ENCODE measurements around the gene DCAF10.

DNA sequence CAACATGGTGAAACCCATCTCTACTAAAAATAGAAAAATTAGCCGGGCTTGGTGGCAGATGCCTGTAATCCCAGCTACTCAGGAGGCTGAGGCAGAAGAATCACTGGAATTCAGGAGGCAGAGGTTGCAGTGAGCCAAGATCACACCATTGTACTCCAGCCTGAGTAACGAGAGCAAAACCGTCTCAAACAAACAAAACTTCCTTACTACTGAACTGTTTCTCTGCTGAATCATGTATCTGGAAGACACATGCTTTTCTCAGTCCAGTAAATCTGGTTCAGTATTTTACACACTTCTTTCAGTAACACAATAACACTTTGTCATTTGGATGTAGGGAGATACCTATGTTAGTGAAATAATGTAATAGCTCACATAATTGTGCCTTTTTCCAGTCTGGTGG lies 39.1 kb upstream of the DCAF10 start:
- TF ChIP-seq, protein P1, sequence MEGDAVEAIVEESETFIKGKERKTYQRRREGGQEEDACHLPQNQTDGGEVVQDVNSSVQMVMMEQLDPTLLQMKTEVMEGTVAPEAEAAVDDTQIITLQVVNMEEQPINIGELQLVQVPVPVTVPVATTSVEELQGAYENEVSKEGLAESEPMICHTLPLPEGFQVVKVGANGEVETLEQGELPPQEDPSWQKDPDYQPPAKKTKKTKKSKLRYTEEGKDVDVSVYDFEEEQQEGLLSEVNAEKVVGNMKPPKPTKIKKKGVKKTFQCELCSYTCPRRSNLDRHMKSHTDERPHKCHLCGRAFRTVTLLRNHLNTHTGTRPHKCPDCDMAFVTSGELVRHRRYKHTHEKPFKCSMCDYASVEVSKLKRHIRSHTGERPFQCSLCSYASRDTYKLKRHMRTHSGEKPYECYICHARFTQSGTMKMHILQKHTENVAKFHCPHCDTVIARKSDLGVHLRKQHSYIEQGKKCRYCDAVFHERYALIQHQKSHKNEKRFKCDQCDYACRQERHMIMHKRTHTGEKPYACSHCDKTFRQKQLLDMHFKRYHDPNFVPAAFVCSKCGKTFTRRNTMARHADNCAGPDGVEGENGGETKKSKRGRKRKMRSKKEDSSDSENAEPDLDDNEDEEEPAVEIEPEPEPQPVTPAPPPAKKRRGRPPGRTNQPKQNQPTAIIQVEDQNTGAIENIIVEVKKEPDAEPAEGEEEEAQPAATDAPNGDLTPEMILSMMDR (IDR thresholded peaks at IDR 0.05) = no peak
- TF ChIP-seq POLR2A (IDR thresholded peaks at IDR 0.05) = no peak
